GM18508 (cell line): ENCODE measurements around the gene SLC2A2.

Experiments
- ATAC-seq: cut with Tn5 transposase; IDR thresholded peaks from one replicate; pipeline ENCODE4 v1.9.1; 2021; ENCODE audit warnings: moderate number of reproducible peaks; ENCODE audit not compliant: insufficient read depth, unreplicated experiment

The SLC2A2 gene

GRCh38 chr3:170947018-170947769 lies 79.3 kb downstream of the SLC2A2 start:
- ATAC-seq = no peak
